ENCODE measurements around the gene GRPEL1.
A peak's percentile ranks its signal among the peaks of the same experiment; 100 is the strongest.
"Not testable (repeated sequence)": the region's sequence is repeated elsewhere in the genome, so short reads cannot be mapped to it uniquely, and the experiment has no call there.

GRPEL1 gene

GRCh38 chr4:7089213-7089986 is 21.5 kb upstream of the GRPEL1 start:
- DNase-seq: no peak

GRCh38 chr4:7087036-7087435 is 19.2 kb upstream of the GRPEL1 start:
- DNase-seq: no peak

- DNase-seq: no peak
Measured at GRCh38 chr4:7086384-7086783, 18.5 kb upstream of the GRPEL1 start.

- DNase-seq: not testable (repeated sequence)
Measured at GRCh38 chr4:7084564-7084961, 16.7 kb upstream of the GRPEL1 start.

GRCh38 chr4:7083597-7084563 is 16.0 kb upstream of the GRPEL1 start:
- DNase-seq: no peak

GRCh38 chr4:7079909-7080308 is 12.0 kb upstream of the GRPEL1 start:
- not testable (repeated sequence) for DNase-seq

- not testable (repeated sequence) for DNase-seq
Measured at GRCh38 chr4:7079483-7079882, 11.6 kb upstream of the GRPEL1 start.

GRCh38 chr4:7078025-7078424 is 10.2 kb upstream of the GRPEL1 start:
- DNase-seq: no peak

GRCh38 chr4:7077371-7077770 is 9.5 kb upstream of the GRPEL1 start:
- no peak for DNase-seq

GRCh38 chr4:7076696-7077082 is 8.8 kb upstream of the GRPEL1 start:
- DNase-seq: no peak

GRCh38 chr4:7075962-7076695 is 8.3 kb upstream of the GRPEL1 start:
- no peak for DNase-seq

GRCh38 chr4:7074426-7074825 is 6.6 kb upstream of the GRPEL1 start:
- DNase-seq: no peak

- peak; percentile 47 for DNase-seq
Measured at GRCh38 chr4:7073526-7074390, 5.9 kb upstream of the GRPEL1 start.

- no peak for DNase-seq
Measured at GRCh38 chr4:7073059-7073458, 5.2 kb upstream of the GRPEL1 start.

GRCh38 chr4:7070729-7071511 is 3.1 kb upstream of the GRPEL1 start:
- peak; percentile 45 for DNase-seq

- DNase-seq: no peak
Measured at GRCh38 chr4:7068883-7069282, 1.0 kb upstream of the GRPEL1 start.

- DNase-seq: no peak
Measured at GRCh38 chr4:7068279-7068842, 497 bp upstream of the GRPEL1 start.

GRCh38 chr4:7067126-7067451 is 775 bp downstream of the GRPEL1 start:
- no peak for DNase-seq

GRCh38 chr4:7066493-7066892 is 1.4 kb downstream of the GRPEL1 start:
- no peak for DNase-seq

GRCh38 chr4:7066006-7066405 is 1.9 kb downstream of the GRPEL1 start:
- no peak for DNase-seq

GRCh38 chr4:7063362-7063761 is 4.5 kb downstream of the GRPEL1 start:
- no peak for DNase-seq

Data from NCI-H1694 treated with DMSO at 0.1 percent for 48 hours (cell line).